HCT116 (cell line): ENCODE results near the gene KICS2.

ENCODE experiments used
- CBX3 ChIP-seq: IDR thresholded peaks from 2 replicates; pipeline ENCODE4 v1.6.1; 2012; ENCODE audit warnings: low read depth
- CEBPB ChIP-seq: IDR thresholded peaks from 2 replicates; pipeline ENCODE4 v1.6.1; 2012; ENCODE audit warnings: low read depth
- EGR1 ChIP-seq: IDR thresholded peaks from 2 replicates; pipeline ENCODE4 v1.6.1; 2012; ENCODE audit warnings: low read depth
- EZH2phosphoT487 ChIP-seq: fragments of 200-600 bp; IDR thresholded peaks from 2 replicates; pipeline ENCODE4 v1.6.1; 2018; ENCODE audit warnings: antibody characterized with exemption, borderline replicate concordance
- MAX ChIP-seq: IDR thresholded peaks from 2 replicates; pipeline ENCODE4 v1.6.1; 2012
- SP1 ChIP-seq: IDR thresholded peaks from 2 replicates; pipeline ENCODE4 v1.6.1; 2012; ENCODE audit warnings: low read depth
- SRF ChIP-seq: IDR thresholded peaks from 2 replicates; pipeline ENCODE4 v1.6.1; 2012; ENCODE audit warnings: low read depth
- TF ChIP-seq, protein P1 (sequence below), 3 experiments: fragments of 200-600 bp in 1 of 3; sonication (generic) in 1 of 3; IDR thresholded peaks in 2 of 3; conservative IDR thresholded peaks in 1 of 3; 2 replicates each; pipeline ENCODE4 v1.5.1; 2012 to 2017; ENCODE audit warnings: low read depth in 2 of 3, low read length in 2 of 3, antibody characterized with exemption in 1 of 3, borderline replicate concordance in 1 of 3, control low read depth in 1 of 3, mild to moderate bottlenecking in 1 of 3, mixed read lengths in 1 of 3, mixed run types in 1 of 3, moderate library complexity in 1 of 3; ENCODE audit not compliant: insufficient read depth in 1 of 3

- TF ChIP-seq, protein P1, sequence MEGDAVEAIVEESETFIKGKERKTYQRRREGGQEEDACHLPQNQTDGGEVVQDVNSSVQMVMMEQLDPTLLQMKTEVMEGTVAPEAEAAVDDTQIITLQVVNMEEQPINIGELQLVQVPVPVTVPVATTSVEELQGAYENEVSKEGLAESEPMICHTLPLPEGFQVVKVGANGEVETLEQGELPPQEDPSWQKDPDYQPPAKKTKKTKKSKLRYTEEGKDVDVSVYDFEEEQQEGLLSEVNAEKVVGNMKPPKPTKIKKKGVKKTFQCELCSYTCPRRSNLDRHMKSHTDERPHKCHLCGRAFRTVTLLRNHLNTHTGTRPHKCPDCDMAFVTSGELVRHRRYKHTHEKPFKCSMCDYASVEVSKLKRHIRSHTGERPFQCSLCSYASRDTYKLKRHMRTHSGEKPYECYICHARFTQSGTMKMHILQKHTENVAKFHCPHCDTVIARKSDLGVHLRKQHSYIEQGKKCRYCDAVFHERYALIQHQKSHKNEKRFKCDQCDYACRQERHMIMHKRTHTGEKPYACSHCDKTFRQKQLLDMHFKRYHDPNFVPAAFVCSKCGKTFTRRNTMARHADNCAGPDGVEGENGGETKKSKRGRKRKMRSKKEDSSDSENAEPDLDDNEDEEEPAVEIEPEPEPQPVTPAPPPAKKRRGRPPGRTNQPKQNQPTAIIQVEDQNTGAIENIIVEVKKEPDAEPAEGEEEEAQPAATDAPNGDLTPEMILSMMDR (IDR thresholded peaks at IDR 0.05 in 2 of 3, conservative IDR thresholded peaks at IDR 0.05 in 1 of 3; ENCODE audit: borderline replicate concordance in 1 of 3, insufficient read depth in 1 of 3, low read depth in 2 of 3, low read length in 2 of 3) = no peak
- TF ChIP-seq CEBPB (no peak), EZH2phosphoT487 (no peak), CBX3 (no peak), SP1 (no peak), EGR1 (no peak), MAX (no peak), SRF (no peak)
These were observed 30.6 kb upstream of the KICS2 start for GRCh38 chr12:64252681-64253080.
